T follicular helper cell (primary cell): ENCODE results near the gene PCDH9.

Source experiments
- DNase-seq: peaks from one replicate; pipeline ENCODE4 v3.0.0-alpha.2; 2020; ENCODE audit warnings: low read depth

PCDH9 gene

GRCh38 chr13:66969291-66969690 lies 260.8 kb downstream of the PCDH9 start:
- DNase-seq = no peak

GRCh38 chr13:66967811-66968597 lies 262.1 kb downstream of the PCDH9 start:
- DNase-seq = no peak

GRCh38 chr13:66965181-66965580 lies 265.0 kb downstream of the PCDH9 start:
- DNase-seq = no peak

GRCh38 chr13:66962953-66963352 lies 267.2 kb downstream of the PCDH9 start:
- DNase-seq = no peak

GRCh38 chr13:66958611-66959010 lies 271.5 kb downstream of the PCDH9 start:
- DNase-seq = no peak

GRCh38 chr13:66952507-66952906 lies 277.6 kb downstream of the PCDH9 start:
- no peak for DNase-seq

- DNase-seq = no peak
Measured at GRCh38 chr13:66951426-66951825, 278.7 kb downstream of the PCDH9 start.

DNA sequence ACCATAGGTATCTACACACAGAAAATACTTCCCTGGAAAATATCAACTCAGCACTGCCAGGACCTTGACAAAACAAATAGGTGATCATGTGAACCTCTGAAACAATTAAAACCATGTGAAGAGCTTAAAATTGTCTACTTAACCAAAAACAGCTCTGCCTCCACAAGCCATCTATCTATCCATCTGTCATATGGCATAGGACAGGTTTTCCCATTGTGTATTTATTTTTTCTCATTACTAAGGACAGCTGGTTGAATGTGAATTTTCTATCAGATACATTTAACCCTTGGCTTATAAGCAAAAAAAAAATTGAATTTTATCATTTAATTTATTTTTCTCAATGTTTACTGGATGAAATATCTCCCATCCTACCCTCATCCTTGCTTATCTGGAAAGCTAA lies 279.5 kb downstream of the PCDH9 start:
- no peak for DNase-seq

- DNase-seq = no peak
Measured at GRCh38 chr13:66948910-66949309, 281.2 kb downstream of the PCDH9 start.

- no peak for DNase-seq
Measured at GRCh38 chr13:66943530-66943929, 286.6 kb downstream of the PCDH9 start.

DNA sequence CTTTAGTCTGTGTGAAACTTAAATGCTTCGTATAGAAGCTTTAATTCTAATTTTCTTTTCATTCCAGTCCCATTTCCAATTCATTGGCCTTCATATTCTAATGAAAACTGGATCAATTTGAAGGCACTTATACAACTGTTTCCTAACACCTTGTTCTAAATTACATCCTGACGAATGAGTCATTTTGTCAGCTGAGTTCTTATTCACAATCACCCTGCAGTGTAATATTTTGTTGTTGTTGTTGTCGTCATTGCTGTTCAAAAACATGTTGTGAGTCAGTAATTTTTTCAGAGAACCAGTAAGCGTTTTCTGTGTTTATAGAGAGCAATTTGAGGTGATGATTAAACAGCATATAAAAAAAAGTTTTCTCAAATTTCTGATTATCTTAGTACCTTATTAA lies 290.0 kb downstream of the PCDH9 start:
- no peak for DNase-seq

DNA sequence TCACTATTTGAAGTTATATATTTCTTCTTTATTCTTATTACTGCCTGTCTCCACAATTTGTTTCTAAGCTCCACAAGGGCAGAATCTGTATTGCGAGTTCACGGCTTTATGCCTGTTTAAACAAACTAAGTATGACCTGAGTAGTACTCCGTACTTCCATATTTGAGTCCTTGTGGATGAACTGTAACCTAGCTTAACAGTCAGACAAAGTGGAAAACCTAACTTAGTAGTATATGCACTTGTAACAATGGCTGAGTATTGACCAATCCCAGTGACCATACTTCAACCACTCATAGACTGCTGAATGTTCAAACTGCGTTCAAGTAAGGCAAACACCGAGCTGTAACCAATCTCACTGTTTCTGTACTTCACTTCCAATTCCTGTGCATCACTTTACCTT lies 292.7 kb downstream of the PCDH9 start:
- DNase-seq = no peak

GRCh38 chr13:66933994-66934393 lies 296.1 kb downstream of the PCDH9 start:
- no peak for DNase-seq

DNA sequence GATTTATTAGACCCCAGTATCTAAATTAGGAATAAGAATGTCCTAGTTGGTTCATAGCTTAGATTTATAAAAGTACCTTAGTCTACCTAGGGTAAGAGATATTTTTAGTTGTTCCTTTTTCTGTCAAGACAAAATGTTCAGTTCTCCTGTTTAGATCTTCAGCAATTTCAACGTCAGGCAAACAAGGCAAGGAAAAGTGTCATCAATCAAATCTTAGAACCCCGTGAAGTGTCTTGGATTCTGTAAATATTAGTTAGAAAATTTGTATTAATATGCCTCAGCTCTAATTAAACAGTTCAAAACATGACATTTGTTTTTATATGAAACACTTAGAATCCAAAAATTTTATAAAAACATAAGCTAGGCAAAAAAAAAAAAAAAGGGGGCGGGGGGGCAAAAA lies 296.6 kb downstream of the PCDH9 start:
- no peak for DNase-seq

DNA sequence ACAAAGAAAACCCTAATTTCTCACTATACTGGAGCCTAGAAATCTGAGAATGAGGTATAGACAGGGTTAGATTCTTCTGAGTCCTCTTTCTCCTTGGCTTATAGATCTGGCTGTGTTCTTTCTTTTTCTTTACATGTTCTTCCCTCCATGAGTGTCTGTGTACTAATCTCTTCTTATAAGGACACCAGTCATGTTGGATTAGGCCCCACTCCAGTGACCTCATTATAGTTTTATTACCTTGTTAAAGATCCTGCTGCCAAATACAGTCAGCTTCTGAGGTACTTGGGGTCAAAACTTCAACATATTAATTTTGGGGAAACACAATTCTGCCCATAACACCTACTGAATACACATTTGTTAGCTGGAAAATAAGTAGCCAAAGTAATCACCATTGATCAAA lies 302.6 kb downstream of the PCDH9 start:
- DNase-seq = no peak

- DNase-seq = no peak
Measured at GRCh38 chr13:66926851-66927524, 303.1 kb downstream of the PCDH9 start.

GRCh38 chr13:66926200-66926850 lies 303.8 kb downstream of the PCDH9 start:
- no peak for DNase-seq

DNA sequence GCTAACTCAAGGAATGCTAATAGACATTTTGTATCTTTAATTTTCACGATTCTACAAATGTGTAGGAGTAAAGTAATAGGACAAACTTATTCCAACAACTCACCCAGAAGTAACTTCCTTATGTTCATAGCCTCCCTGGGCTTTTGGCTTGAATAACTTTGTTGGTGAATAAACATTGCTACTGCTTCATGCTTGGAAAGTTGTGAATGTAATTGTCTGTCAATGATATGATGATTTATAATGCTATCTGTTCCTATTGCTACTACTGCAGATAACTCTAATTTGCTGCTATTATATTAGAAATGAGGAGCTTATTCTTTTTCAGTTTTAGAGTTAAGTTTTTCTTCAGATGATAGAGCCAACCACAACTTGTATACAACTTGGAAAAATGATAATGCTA lies 307.7 kb downstream of the PCDH9 start:
- DNase-seq = no peak

- DNase-seq = no peak
Measured at GRCh38 chr13:66921437-66921836, 308.7 kb downstream of the PCDH9 start.

DNA sequence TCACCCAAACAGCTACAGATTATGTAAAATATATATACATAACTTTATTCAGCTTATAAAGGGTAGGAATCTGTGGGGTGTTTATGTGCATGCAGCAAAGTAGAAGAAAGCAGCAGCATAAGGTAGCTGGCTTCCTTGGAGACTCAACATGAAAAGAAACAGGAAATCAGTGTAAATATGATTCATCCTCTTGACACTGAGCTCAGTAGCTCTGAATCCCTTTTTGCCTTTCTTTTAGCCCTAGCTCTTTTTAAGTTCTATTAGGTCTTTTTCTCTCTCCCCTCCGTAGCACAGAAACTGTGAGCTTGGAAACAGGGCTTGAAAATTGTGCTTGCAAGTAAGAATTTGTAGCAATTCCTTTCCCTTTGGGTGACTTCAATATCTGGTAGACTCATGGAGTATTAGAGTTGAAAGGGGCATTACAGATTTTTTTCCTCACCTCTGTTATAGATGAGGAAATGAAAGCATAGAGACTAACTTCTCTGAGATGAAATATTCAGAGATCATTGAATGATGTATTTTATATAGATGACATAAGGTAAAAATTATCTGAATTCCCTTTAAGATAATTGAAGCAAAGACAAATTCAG lies 314.4 kb downstream of the PCDH9 start:
- no peak for DNase-seq

DNA sequence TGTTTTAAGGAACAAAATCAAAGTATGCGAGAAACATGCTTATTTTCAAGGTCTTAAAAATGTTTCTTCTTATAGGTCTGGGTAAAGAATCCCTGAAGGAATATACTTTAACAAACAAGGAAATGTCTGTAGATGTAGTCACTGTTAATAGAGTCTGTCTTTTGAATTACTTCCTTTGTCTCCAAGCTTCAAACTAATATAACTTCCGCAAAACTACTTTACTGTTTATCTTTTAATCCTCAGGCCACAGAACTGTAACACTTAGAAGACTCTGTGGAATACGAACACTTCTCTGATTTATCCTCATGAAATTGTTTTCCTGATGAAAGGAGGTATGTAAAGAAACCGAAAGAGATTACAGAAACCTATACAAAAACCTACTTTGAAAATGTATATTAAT lies 316.0 kb downstream of the PCDH9 start:
- DNase-seq = no peak

DNA sequence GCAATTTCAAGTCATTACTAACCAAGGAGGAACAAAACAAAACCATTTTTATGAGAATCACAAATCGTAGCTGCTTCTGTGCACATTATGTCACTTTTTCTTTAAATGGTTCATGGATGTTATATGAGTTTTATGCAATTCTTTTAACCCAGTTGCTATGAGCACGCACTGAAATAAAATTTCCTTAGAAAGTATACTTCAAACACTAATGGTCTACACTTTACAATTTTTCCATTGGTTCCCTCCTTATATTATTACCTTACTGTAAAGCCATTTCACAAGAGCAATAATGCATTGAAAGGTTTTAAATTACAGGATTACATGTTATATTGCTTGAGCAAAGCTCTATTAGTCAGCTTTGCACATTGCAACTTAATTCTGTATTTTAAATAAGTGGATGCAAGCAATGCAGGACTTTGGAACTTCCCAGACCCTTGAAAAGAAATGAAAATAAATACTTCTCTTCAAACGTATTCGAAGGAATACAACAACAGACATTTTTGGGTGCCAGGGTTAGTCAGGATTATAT lies 318.7 kb downstream of the PCDH9 start:
- DNase-seq = no peak

GRCh38 chr13:66899955-66900354 lies 330.2 kb downstream of the PCDH9 start:
- DNase-seq = no peak
